ENCODE data around the gene RBSN.
"Not testable (repeated sequence)": the region's sequence is repeated elsewhere in the genome, so short reads cannot be mapped to it uniquely, and the experiment has no call there.

GRCh38 chr3:15126975-15127374 is 28.0 kb upstream of the RBSN start:
- TF ChIP-seq CTCF, POLR2A (IDR thresholded peaks at IDR 0.05): not testable (repeated sequence)
